ENCODE results near the gene CALML4.

- TF ChIP-seq BHLHE40 (IDR thresholded peaks at IDR 0.05; ENCODE audit: borderline replicate concordance) (no peak), FOXA1 (IDR thresholded peaks at IDR 0.05) (no peak), TARDBP (IDR thresholded peaks at IDR 0.05) (no peak)
Measured at GRCh38 chr15:68224546-68225250, 19.6 kb upstream of the CALML4 start.

Data from HEK293T (cell line).